ENCODE measurements around the gene TXLNA.
"Not testable (repeated sequence)": the region's sequence is repeated elsewhere in the genome, so short reads cannot be mapped to it uniquely, and the experiment has no call there.

TXLNA gene

DNA sequence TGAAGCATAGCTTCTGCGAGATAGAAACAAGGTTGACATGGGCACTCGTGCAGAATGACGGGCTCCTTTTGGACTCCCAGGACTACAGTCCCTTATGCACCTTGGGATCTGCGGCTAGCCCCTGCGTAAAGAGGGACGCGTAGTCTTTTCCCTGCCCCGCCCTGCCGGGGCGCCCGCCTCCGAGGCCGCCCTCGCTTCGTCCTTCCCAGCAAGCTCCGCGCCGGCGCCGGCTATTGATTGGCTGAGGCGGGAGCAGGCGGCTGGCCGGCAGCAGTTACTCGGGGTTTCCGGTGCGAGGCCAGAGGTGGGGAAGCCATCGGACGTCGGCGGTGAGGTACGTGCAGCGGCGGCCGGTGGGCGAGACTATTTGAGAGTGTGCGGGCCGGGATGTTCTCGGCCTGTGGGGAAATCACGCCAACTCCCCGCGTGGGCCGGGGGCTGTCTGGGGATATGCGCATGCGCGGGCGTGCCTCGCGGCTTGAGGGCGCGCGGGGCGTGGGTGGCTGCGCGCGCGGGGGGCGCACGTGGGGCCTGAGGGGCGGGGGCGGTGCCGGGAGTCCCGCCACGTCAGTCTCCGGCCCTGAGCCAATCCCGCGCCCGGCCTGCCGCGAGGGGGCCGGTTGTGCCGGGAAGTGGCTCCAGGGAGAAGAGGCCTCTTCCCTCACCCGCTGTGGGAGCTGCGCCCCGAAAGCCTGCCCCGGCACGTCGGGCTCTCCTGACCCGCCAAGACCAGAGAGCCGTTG, at the start of gene TXLNA:
TXLNA (plus strand) TSS at position 233 of the 743 bp plus-strand sequence. CDS start 671 bp downstream, outside the sequence.
- peak; percentile 82 for DNase-seq

DNA sequence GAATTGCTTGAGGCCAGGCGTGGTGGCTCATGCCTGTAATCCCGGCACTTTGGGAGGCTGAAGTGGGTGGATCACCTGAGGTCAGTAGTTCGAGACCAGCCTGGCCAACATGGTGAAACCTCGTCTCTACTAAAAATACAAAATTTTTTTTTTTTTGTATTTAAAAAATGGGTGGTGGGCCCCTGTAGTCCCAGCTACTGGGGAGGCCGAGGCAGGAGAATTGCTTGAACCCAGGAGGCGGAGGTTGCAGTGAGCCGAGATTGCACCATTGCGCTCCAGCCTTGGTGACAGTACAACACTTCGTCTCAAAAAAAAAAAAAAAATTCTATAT, 45.6 kb upstream of the TXLNA start:
- DNase-seq, result not testable (repeated sequence)

DNA sequence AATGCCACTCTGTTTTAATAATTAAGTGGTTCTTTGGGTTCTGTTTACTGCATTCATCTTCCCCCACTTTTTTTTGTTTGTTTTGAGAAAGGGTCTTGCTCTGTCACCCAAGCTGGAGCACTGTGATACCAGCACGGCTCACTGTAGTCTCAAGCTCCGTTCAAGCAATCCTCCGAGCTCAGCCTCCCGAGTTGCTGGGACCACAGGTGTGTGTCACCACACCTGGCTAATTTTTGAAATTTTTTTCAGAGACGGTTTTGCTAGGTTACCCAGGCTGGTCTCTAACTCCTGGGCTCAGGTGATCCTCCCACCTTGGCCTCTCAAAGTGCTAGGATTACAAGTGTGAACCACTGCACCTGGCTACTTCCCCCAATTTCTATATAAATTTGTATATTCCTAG, 42.4 kb upstream of the TXLNA start:
- no peak for DNase-seq

GRCh38 chr1:32138965-32139364, 40.5 kb upstream of the TXLNA start:
- no peak for DNase-seq

GRCh38 chr1:32142446-32143301, 36.8 kb upstream of the TXLNA start:
- DNase-seq, result no peak

- not testable (repeated sequence) for DNase-seq
Measured at GRCh38 chr1:32143302-32143695, 36.2 kb upstream of the TXLNA start.

DNA sequence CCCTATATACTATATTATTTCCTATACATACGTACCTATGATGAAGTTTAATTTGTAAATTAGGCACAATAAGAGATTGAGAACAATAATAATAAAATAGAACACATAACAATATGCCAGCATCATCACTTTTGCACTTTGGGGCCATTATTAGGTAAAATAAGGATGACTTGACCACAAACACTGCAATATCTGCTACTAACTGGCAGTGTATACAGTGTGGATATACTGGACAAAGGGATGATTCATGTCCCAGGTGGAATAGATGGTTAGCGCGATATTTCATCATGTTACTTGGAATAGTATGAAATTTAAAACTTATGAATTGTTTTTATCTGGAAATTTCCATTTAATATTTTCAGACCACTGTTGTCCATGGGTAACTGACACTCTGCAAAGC, 35.4 kb upstream of the TXLNA start:
- no peak for DNase-seq

DNA sequence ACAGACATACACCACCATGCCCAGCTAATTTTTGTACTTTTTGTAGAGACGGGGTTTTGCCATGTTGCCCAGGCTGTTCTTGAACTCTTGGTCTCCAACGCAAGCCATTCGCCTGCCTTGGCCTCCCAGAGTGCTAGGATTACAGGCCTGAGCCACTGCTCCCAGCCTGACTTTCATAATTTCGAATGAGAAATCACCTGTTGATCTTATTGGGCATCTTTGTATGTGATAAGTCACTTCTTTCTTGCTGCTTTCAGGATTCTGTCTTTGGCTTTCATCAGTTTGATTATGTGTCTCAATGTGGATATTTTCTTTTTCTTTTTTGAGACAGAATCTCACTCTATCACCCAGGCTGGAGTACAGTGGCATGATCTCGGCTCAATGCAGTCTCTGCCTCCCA, 31.7 kb upstream of the TXLNA start:
- DNase-seq, result not testable (repeated sequence)

DNA sequence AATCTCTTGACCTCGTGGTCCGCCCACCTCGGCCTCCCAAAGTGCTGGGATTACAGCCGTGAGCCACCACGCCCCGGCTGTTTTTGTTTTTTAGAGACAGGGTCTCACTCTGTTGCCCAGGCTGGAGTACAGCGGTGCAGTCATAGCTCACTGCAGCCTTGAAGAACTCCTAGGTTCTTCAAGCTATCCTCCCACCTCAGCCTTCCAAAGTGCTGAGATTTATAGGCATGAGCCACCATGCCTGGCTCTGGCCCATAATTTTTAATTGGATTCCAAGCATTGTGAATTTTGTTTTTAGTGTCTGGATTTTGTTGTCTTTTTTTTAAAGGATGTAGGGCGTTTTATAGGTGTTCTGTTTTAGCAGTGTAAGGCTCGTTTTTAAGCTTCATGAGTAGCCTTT, 28.6 kb upstream of the TXLNA start:
- DNase-seq, result no peak

DNA sequence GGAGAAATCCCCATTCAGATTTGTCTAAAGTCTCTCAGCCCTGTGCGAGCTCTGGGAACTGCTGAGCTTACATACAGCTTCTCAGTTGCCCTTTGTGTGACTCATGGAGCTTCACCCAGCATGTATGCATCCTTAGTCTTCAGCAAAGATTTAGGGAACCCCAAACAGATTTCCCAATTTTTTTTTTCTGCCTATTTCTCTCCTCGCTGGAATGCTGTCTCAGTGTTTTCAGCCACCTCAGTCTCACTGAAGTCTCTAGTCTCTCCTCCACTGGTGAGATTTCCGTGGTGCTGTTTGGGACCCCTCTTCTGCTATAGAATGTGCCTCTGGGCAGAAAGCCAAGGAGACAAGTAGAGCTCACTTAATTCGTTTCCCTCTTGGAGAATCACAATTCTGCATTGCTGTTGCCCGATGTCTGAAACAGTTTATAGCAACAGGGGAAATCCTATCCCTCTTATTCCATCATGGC, 28.1 kb upstream of the TXLNA start:
- DNase-seq, result peak; percentile 38

- DNase-seq, result no peak
Measured at GRCh38 chr1:32159189-32159588, 20.3 kb upstream of the TXLNA start.

DNA sequence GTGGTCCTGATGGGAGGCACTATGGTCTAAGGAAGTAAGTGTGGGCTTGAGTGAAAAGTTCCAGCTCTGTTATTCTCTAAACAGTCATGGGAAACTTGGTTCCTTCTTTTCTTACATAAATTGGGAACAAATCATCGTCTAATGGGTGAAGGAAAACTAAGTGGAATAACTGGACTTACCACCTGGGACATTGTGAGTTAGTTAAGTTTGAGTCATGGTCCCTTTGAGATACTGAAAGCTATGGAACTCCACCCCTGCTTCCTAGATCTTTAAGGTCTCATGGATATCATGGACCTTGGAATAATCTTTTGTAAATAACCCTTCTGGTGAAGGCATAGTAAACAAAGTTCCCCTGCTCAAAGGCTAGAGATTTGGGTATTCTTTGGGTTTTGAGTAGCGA, 16.1 kb upstream of the TXLNA start:
- DNase-seq, result no peak

DNA sequence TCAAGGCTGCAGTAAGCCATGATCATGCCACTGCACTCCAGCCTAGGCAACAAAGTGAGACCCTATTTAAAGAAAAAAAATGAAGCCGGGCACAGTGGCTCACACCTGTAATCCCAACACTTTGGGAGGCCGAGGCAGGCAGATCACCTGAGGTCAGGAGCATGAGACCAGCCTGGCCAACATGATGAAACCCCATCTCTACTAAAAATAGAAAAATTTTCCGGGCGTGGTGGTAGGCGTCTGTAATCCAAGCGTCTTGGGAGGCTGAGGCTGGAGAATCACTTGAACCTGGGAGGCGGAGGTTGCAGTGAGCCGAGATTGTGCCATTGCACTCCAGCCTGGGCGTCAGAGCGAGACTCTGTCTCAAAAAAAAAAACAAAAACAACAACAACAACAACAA, 13.8 kb upstream of the TXLNA start:
- DNase-seq, result not testable (repeated sequence)

- DNase-seq, result no peak
Measured at GRCh38 chr1:32170991-32171390, 8.5 kb upstream of the TXLNA start.

DNA sequence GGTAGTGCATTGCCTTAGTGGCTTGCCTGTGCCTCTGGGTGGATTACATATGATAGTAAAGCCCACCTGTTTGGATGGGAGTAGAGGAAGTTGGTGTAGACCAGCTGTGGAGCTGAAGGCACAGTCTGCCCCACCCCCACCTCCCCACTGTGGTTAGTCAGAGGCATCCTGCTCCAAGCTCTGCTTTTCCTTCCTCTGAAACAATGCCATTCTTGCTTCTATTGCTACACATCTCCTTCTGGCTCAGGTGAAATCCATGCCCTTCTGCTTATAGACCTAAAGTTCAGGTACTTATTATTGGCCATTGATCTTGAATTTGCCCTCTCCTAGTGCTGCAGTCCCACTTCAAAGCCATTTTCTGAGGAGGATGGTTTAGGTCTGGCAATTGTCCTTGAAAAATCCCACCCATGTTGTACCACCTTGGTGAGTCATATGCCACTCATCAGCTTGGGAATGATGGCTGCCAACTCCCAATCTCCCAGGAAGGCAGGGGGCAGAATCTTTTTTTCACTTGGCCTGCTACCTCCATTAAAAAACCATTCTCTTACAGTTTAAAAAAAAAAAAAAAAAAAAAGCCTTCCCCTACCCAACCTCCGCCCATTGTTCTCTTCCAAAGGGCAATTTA, 6.7 kb upstream of the TXLNA start:
- DNase-seq, result no peak

- DNase-seq, result no peak
Measured at GRCh38 chr1:32178380-32179192, 889 bp upstream of the TXLNA start.

DNA sequence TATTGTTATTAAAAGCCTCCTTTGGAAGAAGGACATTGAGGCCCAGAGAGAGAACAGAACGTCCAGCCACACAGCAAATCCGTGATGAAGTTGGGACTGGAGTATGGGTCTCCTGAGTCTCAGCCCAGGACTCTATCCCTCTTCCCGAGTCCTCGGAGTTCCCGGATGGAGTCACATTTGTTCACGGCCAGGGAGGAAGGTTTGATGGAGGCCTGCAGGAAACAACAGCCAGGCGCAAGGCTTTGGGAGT, 357 bp upstream of the TXLNA start:
- no peak for DNase-seq

DNA sequence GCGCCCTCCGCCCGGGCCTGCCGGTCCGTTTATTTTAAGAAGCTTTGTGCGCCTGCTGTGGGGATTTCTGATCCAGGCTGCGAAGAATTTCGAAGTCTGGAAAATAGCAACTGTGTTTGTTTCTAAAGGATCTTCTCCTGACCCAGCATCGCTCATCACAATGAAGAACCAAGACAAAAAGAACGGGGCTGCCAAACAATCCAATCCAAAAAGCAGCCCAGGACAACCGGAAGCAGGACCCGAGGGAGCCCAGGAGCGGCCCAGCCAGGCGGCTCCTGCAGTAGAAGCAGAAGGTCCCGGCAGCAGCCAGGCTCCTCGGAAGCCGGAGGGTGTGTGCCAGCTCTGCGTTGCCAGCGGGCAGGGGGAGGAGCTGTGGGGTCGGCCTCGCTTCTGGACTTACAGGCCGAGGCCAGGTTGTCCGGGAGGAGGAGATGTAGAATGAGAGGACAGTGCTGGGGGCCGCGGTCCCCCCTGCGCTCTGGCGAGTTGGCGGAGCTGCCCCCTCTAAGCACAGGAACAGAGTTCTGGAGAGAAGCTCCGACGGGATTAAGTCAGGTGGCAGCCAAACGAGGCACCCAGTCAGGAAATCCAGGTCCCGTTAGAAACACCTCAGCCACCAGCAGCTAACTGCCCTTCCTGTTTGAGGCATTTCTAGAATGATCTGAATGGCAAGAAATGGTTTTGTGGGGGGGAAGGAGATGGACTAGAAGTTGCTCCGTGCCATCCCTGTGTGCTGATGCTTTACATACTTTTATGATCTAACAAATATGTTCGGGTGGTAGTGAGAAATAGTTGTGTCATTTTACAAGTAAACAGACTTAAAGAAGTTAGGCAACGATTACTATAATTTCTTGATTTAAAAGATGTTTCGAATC, 948 bp downstream of the TXLNA start:
- no peak for DNase-seq

DNA sequence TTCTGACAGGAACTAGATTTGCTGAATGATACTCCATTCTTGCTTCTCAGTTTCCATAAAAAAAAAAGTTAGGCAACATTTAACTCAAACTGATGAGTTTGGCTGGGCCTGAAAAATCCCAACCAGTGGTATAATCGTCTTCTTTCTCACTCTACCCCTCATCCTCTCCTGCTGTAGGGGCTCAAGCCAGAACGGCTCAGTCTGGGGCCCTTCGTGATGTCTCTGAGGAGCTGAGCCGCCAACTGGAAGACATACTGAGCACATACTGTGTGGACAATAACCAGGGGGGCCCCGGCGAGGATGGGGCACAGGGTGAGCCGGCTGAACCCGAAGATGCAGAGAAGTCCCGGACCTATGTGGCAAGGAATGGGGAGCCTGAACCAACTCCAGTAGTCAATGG, 1.6 kb downstream of the TXLNA start:
- no peak for DNase-seq

DNA sequence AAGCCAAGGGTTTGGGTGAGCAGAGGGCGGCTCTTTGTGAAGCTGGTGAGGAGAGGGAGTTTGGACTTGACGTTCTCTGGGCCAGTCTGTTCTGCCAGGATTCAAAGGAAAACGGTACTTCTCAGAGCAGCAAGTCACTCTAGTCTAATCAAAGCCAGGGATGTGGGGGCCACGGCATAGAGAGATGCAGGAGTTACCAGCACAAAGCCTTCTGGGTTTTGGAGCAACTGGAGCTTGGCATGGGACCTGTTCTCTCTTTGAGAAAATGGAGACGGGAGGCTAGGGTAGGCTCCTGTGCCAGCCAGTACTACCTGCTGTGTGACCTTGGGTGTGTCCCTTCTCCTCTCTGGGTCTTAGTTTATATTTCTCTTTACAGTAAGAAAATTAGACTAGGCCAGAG, 2.1 kb downstream of the TXLNA start:
- DNase-seq, result no peak

- no peak for DNase-seq
Measured at GRCh38 chr1:32182060-32182459, 2.6 kb downstream of the TXLNA start.

GRCh38 chr1:32184650-32185049, 5.2 kb downstream of the TXLNA start:
- no peak for DNase-seq

Data from NCI-H446 treated with DMSO at 0.1 percent for 48 hours (cell line).